M059J (cell line): Measurements from ENCODE around the gene LRP3. TPM values are rescaled to one million over a fixed set of nuclear protein-coding genes. Genes with fewer than 3 reads are reported as not detected.

Experiments
- DNase-seq: peaks from one replicate; pipeline ENCODE4 v3.0.0-alpha.2; 2012; ENCODE audit warnings: low read depth
- total RNA-seq: library from RNA; depleted of rRNA; stranded (reverse); fragments of >200 nt; shearing (Covaris generic); gene quantifications from 2 replicates; pipeline ENCODE4 v1.2.3, GENCODE V29; 2014

The LRP3 gene
- total RNA-seq, 1 experiment from 2014 or later = 2.0 TPM

GRCh38 chr19:33236696-33237390 lies 42.7 kb downstream of the LRP3 start:
- no peak for DNase-seq

DNA sequence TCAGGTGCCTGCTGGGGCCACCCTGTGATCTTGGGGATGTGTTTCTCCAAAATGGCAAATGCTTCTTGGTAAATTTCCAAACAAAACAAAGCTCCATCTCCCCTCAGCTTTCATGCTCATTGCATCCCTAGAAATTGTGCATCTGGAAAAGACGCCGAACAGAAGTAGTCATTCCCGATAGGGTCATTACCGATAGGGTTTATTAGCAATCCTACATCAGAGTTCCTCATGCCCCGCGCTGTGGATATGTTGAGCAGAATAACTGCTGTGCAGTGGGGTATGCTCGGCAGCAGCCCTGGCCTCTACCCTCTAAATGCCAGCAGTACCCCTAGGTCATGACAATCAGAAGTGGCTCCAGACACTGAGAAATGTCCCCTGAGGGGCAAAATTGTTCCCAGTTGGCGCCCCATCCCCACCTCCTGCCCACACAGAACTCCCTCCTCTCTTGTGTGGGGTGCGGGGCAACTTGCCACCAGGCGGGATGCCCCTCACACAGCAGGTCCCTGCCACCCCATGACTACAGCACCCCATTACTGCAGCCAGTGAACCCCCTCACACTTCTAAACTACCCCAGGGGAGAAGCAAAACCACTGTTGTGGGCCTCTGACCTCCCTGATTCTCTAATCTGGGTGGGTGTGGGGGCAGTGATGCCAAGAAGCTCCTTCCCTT lies 44.5 kb downstream of the LRP3 start:
- DNase-seq = no peak

DNA sequence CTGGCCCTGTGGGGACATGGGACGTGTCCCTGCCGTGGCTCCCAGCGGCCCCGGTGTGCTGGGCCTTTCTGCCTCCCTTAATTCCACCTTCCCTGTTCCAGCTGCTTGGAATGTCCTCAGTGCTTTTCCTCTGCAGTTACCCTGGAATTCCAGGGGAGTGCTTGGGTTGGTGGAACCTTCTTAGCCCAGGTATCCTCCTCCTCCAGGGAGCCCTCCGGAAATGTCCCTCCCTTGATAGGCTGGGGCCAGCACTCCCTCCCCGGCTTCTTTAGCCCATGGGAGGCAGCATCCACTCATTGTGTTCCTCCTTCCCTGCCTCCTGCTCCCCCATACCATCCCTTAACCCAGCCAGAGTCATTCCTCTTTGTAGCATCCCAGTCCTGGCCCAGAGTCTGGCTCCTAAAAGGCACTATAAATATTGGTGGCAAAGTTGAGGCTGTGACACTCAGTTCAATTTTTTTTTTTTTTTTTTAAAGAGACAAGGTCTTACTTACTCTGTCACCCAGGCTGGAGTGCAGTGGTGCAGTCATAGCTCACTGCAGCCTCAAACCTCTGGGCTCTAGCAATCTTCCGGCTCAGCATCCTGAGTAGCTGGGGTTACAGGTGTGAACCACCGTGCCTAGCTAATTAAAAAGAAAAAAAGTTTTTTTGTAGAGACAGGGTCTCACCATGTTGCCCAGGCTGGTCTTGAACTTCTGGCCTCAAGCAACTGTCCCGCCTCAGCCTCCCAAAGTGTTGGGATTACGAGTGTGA lies 45.3 kb downstream of the LRP3 start:
- no peak for DNase-seq

GRCh38 chr19:33240181-33240771 lies 46.1 kb downstream of the LRP3 start:
- no peak for DNase-seq

- no peak for DNase-seq
Observed at GRCh38 chr19:33241091-33241529, 47.0 kb downstream of the LRP3 start.

DNA sequence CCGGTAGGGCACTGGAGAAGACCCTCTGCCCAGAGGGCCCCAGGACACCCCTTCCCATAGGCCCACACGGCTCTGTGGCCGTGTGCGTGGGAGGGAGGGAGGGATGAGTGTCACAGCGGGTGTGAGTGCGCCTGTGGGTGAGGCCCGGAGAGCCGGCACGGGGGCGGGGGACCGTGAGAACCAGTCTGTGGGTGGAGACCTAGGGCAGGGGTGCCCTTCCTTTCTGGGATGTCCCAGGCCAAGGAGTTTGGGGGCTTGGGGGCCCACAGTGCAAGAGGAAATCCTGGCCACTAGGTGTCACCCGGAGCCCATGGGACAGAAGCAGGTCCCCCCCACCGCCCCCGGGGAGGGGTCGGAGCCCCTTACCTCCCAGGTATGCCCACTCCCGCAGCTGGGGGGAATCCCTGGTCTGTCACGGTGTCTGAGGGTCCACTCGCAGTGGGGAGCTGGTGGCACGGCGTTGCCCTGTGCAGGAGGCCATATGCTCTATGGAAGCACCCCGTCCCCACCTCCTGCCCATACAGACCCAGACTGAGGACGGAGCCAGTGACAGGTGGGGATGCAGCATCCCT lies 47.5 kb downstream of the LRP3 start:
- no peak for DNase-seq

GRCh38 chr19:33242131-33242530 lies 48.0 kb downstream of the LRP3 start:
- DNase-seq = no peak

DNA sequence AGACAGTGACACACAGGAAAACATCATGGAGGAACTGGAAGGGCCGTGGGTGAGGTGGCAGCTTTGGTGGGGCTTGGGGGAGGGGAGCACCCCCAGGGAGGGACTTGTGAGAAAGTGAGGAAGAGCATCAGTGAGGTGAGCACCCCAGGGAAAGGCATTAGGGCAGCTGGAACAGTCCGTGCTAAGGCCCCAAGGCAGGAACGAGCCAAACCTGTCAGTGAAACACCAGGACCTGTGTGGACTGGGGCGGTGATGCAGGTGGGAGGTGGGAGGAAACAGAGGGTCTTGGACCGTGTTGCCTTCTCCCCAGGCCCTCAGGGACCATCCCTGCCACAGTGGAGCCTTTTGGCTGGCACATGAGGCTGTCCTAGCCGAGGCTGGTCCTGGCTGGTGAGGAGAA lies 48.8 kb downstream of the LRP3 start:
- no peak for DNase-seq

DNA sequence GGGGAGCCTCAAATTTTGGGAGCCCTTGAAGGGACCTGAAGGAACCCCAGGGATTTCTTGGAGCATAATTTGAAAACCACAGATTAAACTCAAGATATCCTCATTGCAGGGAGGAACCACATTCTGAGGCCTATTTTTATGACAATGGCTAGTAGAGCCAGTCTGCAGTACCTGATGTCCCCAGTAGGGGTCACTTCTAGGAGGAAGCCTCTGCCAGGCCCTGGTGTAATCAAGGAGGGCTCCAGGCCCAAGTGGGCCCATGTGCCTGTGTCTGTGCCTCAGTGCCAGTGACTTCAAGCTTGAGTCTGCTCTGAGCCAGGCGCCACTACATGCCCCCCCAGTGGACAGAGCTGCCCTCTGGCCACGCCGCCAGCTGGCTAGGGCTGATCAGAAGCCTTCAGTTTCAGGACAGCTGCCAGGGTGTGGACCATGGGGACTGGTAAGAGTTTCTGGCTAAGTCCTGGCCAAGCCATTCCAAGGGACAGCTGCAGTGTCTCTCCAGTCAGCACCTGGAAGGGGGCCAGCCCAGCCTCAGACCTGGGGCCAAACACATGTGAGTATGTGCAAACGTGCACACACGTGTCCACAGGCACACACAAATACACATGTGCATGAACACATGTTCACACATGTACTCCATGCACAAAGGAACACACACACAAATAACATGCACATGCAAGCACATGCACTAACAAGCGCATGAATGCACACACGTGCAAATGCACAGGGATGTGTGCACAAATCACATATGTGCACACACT lies 52.0 kb downstream of the LRP3 start:
- DNase-seq = no peak

DNA sequence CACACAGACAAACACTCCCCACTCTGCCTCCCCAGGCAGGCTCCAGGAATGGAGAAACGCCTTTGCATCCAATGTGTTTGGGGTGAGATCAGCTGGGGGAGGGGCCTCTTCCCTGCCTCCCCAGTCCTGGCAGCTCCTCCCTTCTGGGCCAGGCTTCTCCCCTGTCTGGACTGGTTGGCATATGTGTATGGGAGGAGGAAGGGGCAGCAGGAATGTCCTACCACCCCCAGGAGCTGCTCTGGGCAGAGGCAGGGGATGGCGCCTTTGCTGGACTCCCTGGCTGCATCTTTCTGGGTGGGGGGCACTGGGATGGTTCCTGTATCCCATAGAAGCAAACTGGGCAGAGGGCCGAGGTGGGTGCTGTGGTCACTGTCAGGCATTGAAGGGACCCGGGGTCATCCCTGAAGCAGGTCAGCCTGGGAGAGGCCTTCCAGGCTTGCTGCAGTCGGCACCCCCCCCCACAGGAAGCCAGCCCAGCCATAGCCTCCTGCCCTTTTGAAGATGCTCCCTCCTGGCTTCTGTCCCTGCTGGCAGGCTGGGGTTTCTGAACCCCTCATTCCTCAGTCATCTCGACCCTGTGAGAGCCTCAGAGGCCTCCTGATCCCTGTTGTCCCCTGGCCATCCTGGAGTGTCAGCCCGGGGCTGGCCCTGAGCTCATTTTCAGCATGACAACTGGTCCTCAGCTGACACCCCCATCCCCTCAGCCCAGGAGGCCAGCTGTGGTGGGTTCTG lies 52.7 kb downstream of the LRP3 start:
- DNase-seq = no peak

- no peak for DNase-seq
Observed at GRCh38 chr19:33247441-33247819, 53.3 kb downstream of the LRP3 start.

DNA sequence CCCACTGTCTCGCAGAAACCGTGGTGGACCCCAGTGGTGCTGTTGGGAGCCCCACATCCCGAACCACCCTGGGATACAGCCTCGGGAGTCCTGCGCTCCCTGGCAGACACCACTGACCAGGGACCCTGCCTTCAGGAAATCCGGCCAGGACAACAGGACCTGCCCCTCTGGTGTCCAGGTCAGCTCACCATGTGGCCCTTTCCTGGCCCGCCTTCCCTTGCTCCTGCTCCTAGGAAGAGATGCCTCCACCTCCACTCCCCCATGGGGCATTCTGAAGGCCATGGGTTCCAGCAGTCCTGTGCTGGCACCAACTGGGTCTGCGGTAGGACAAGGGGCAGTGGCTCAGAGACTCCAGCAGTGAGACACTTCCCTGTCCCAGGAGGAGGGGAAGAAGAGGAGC lies 54.0 kb downstream of the LRP3 start:
- no peak for DNase-seq

- DNase-seq = no peak
Observed at GRCh38 chr19:33248553-33248953, 54.4 kb downstream of the LRP3 start.

GRCh38 chr19:33248954-33249613 lies 55.0 kb downstream of the LRP3 start:
- peak; percentile 63 for DNase-seq

GRCh38 chr19:33249740-33250366 lies 55.7 kb downstream of the LRP3 start:
- DNase-seq = no peak

DNA sequence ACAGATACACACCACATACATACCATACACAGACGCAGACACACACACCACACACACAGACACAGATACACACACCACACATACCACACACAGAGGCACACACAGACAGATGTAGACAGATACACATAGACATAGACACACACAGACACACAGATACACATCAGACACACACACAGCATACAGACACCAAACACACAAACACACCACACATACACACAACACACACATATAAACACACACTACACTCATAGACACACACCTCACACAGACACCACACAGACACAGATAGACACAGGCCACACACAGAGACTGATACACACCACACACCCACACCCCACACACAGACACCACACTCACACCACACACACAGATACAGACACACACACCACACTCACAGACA lies 56.4 kb downstream of the LRP3 start:
- no peak for DNase-seq

GRCh38 chr19:33251076-33251475 lies 56.9 kb downstream of the LRP3 start:
- no peak for DNase-seq

GRCh38 chr19:33251526-33252090 lies 57.5 kb downstream of the LRP3 start:
- no peak for DNase-seq

DNA sequence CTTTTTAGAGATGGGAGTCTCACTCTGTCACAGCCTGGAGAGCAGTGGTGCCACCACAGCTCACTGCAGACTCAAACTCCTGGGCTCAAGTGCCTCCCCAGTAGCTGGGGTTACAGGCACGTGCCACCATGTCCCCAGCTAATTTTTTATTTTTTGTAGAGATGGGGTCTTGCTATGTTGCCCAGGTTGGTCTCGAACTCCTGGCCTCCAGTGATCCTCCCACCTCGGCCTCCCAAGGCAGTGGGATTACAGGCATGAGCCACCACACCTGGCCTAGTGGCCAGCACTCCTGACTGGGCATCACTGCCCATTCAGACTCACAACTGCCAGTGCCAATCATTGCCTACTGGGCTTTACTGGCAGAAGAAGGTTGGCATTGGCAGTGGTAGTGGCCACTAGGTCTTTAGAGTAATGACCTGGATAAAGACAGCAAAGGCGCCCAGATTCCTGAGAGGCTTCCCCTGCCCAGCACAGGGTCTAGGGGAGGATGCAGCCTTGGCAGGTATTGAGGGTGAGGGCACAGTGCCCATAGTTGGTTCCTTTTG lies 58.4 kb downstream of the LRP3 start:
- DNase-seq = no peak
